Activated naive CD4-positive, alpha-beta T cell (primary cell): ENCODE data around the gene SYNJ2BP.
A peak's percentile ranks its signal among the peaks of the same experiment; 100 is the strongest.
"Not testable (repeated sequence)": the region's sequence is repeated elsewhere in the genome, so short reads cannot be mapped to it uniquely, and the experiment has no call there.

Experiments
- DNase-seq, 4 experiments: peaks; one replicate each; lab custom pipeline; 2025; lab: John Stamatoyannopoulos, UW

The SYNJ2BP gene, protein sequence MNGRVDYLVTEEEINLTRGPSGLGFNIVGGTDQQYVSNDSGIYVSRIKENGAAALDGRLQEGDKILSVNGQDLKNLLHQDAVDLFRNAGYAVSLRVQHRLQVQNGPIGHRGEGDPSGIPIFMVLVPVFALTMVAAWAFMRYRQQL

GRCh38 chr14:70416725-70417349 lies at the start of gene SYNJ2BP:
Gene SYNJ2BP, minus strand, starts transcription at chr14:70417090. Its CDS starts 127 bp downstream, at chr14:70416963.
- DNase-seq: peak in 2 of 4 experiments; percentile 30 to 43

DNA sequence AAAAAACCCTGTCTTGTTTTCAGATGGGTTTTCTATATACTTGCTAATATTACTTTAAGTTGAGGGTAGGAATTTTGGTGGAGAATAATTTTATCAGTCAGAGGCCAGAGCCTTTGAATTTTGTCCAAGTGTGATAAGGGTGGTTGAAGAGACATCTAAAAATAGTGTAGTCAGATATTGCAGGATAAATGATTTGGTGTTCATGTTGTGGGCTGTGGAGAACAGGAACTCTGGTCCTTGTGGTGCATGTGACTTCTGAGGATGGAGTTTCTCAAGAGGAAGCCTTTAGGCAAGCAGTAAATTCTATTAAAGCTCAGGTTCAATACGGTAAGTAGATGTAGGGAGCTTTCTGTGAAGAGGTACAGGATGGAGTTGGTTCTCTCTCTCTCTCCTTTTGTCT lies 37.8 kb upstream of the SYNJ2BP start:
- no peak for DNase-seq

- no peak for DNase-seq
Measured at GRCh38 chr14:70451874-70452273, 35.0 kb upstream of the SYNJ2BP start, which contains the start of gene ADAM21. Gene ADAM21, plus strand, starts transcription at chr14:70452174. Its CDS starts 5,326 bp downstream, at chr14:70457500.

- DNase-seq: no peak
Measured at GRCh38 chr14:70448633-70449340, 31.9 kb upstream of the SYNJ2BP start.

GRCh38 chr14:70442750-70443149 lies 25.9 kb upstream of the SYNJ2BP start:
- no peak for DNase-seq

DNA sequence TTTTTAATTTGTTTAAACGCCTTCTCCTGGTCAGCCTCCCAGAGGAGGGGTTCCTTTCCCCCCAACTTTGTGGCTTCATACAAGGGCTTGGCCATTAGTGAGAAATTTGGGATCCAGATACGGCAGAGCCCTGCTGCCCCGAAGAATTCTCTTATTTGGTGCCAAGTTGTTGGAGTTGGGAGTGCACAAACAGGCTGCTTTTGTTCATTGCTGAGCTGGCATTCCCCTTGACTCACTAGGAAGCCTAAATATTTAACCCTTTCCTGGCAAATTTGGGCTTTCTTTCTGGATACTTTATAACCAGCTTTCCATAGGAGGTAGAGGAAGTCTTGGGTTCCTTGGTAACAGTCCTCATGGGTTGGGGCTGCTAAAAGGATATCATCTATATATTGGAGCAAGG lies 24.8 kb upstream of the SYNJ2BP start:
- no peak for DNase-seq

GRCh38 chr14:70436867-70437266 lies 20.0 kb upstream of the SYNJ2BP start:
- no peak for DNase-seq

GRCh38 chr14:70426555-70426954 lies 9.7 kb upstream of the SYNJ2BP start:
- DNase-seq: not testable (repeated sequence)

DNA sequence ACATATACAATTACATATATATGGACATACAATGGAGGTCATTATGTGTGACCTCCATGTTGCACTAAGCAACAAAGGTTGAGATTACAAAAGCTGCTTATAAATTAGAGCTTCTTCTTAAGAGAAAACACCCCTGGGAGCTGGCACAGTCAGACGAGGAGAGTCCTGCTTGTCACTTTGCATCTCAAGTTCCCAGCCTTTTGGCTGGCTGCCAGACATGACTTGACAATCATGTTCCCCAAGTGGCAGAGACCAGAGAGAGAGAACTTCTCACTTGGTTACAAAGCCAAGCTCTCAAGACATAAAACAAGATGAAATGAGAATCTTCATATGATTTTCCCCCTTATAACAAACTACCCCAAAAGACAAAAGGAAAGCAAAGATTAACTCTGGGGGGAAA lies 8.5 kb upstream of the SYNJ2BP start:
- DNase-seq: no peak

DNA sequence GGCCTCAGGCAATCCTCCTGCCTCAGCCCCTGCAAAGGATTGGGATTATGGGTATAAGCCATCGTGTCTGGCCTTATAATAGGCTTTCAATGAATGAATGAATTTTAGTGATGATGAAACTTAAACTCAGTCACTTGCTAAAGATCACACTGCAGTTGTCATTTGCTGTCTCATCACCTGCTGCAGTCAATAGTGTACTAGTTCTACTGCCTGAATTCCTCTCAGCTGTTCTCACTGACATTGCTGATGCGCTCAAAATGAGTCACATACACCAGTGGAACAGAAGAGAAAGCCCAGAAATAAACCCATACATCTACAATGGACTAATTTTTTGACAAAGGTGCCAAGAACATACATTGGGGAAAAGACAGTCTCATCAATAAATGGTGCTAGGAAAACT lies 5.6 kb upstream of the SYNJ2BP start:
- no peak for DNase-seq

DNA sequence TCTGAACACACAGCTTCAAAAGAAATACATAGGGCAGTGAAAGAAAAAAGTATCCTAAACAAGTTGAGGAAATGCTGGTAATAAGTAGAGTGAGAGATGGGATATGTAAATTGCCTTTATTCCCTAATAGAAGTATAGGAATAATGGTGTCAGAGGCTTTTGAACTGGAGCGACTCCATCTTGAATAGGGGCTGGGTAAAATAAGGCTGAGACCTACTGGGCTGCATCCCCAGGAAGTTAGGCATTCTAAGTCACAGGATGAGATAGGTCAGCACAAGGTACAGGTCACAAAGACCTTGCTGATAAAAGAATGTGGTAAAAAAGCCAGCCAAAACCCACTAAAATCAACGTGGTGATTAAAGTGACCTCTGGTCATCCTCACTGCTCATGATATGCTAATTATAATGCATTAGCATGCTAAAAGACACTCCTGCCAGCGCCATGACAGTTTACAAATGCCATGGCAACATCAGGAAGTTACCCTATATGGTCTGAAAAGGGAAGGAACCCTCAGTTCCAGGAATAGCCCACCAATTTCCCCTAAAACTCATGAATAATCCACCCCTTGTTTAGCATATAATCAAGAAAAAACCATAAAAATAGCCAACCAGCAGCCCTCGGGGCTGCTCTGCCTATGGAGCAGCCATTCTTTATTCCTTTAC lies 2.5 kb upstream of the SYNJ2BP start:
- not testable (repeated sequence) for DNase-seq

DNA sequence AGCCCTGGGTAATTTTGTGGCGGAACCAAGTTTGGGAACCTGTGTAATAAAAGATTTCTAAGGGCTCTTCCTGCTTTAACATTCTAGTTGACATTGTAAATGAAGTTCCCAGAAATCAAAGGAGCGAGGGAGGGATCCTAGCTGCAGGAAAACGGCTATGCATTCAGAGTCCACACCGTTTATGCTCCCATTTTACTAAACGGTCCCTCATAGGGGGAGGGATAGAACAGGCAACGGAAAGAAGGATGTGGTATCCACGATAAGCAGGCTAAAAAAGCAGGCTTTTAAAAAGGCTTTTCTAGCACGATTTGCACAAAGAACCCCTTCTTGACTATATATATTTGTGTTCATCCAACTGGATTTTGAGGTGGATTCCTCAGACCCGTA lies 559 bp downstream of the SYNJ2BP start:
- DNase-seq: no peak

DNA sequence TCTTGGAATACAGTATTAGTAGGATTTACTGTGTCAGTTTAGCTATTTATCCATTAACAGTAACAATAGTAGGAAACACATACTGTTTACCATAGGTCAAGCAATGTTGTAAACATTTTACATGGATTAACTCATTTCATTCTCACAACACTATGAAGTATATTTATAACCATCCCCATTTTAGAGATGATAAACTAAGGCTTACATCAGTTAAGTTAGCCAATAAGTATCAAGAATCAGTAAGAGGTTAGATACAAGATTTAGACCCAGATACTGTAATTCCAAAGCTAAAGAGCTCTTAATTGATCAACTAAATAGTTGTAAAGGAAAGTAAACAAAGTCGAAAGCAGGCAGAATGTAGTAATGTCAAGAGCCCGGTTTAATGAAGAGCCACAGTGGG lies 1.1 kb downstream of the SYNJ2BP start:
- no peak for DNase-seq

DNA sequence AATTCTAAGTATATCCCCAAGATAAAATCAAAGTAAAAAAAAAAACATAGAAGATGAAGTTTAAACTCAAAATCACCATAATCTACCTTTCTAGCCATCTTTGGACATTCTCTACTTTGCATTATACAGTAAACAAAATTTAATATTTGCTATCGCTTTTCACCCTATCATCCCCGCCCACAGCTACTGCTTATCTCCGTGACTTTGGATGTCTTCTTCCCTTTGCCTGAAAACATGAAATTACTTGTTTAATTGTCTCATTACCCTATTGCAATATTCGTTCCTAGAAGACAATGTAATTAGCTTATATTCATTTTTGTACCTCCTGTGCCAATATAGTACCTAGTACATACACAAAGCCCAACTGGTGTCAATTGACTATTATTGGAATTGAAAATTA lies 9.3 kb downstream of the SYNJ2BP start:
- no peak for DNase-seq

DNA sequence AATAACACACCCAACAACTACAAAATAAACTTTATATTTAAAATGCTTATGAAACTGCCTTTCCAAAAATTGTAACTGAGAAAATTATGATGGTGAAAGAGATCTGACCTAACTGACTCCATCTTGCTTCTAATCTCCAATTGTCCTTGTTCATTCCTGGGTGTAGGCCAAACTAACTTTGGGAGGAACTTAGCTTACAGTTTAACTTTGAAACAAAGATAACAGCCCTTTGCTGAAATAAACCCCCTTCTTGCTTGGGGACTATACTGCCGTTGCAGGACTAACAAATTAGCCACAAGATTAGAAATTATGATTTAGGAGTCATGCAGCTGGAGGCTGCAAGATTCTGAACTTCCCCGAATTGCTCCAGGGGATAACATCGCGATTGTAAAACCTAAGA lies 10.7 kb downstream of the SYNJ2BP start:
- DNase-seq: not testable (repeated sequence)

GRCh38 chr14:70403335-70403734 lies 13.6 kb downstream of the SYNJ2BP start:
- not testable (repeated sequence) for DNase-seq

DNA sequence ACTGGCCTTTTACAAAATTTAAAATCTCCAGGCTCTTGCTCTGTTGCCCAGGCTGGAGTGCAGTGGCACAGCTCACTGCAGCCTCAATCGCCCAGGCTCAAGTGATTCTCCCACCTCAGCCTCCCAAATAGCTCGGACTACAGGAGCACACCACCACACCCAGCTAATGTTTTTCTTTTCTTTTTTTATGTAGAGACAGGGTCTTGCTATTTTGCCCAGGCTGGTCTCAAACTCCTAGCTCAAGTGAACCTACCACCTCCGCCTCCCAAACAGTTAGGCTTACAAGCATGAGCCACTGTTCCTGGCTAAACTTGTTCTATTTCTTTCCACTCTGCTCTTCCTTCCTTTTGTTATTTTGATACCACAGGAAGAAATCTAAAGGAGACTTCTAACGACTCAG lies 15.2 kb downstream of the SYNJ2BP start:
- DNase-seq: no peak

GRCh38 chr14:70398706-70399431 lies 18.0 kb downstream of the SYNJ2BP start:
- DNase-seq: no peak

- no peak for DNase-seq
Measured at GRCh38 chr14:70398280-70398679, 18.6 kb downstream of the SYNJ2BP start.

GRCh38 chr14:70397746-70398145 lies 19.1 kb downstream of the SYNJ2BP start:
- no peak for DNase-seq

DNA sequence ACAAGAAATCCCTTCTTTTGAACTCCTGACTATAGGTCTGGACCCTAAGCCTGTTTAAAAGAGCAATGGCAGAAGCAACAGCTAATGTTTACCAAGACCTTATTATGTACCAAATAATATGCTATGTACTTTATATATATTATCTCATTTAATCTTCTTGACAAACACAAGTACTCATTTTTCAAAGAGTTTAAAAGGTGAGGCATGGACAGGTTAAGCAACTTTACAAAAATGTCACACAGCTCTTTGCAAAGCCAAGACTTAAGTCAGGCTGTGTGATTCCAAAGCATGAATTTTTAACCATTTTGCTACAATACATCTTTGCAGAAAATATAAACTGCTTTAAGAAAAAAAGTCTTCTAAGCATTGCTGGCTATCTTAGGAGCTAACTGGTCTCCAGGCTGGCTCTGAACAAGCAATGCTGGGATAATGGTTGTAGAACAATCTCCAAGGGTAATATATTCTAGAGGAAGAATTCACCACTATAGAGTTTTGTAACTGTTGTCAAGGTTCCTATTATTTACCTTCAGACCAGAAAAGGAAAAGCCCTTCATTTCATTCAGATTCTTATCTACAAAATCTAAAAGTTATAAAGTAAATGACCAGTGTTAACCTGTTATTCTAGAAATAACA lies 22.1 kb downstream of the SYNJ2BP start:
- DNase-seq: no peak

DNA sequence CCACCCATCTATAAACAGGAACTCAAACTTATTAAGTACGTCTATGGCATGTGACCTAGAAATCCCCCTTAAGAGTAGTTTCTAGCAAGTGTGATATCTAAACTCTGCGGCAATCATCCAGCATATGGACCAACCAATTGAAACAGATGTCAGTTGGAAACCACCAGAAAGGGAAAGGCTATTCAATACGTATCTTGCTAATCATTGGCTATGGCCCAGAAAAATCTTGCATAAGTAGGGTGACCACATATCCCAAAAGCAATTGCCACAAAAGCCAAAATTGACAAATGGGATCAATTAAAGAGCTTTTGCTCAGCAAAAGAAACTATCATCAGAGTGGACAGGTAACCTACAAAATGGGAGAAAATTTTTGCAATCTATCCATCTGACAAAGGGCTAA lies 24.2 kb downstream of the SYNJ2BP start:
- DNase-seq: no peak
